HG03159 (cell line): ENCODE data around the gene TRAFD1.

Experiments used
- ATAC-seq: cut with Tn5 transposase; IDR thresholded peaks from one replicate; pipeline ENCODE4 v1.9.1; 2021; ENCODE audit warnings: mild to moderate bottlenecking, moderate library complexity; ENCODE audit not compliant: unreplicated experiment

The TRAFD1 gene

GRCh38 chr12:112196196-112196875 is 71.0 kb downstream of the TRAFD1 start:
- ATAC-seq = no peak

DNA sequence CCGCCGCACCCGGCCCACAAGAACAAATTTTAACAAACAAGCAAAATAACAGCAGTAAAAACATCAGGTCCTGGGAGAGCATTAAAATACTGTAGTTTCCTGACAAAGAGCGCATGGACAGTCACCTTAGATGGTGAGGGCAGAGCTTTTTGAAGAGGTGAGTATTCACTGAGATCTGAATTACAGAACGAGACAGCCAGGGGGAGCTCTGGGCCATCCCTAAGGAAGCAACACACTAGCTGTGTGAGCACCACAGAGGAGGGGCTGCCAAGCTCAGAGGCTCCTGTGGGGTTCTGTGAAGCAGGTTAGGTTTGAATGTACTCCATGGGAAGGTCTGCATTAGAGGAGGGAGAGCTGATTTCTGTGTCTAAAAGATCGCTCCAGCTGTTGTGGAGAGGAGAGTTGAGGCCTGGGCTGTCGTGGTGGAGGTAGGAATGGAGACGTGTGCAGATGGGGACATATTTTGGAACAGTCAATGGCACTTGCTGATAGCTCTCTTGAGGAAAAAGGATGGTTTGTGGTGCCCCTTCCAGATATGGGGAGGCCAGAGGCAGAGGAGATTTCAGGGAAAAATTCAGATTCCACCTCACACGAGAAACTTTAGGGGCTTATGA is 72.9 kb downstream of the TRAFD1 start:
- no peak for ATAC-seq

GRCh38 chr12:112199136-112199535 is 73.8 kb downstream of the TRAFD1 start:
- ATAC-seq = no peak
